Muscle layer of duodenum (tissue), 2 donors: Measurements from ENCODE around the gene ADCY10.

Experiments used
- H3K27ac ChIP-seq: one replicate; pipeline ENCODE4 v1.7.0; 2013; ENCODE audit warnings: mild to moderate bottlenecking, low read length
- H3K27me3 ChIP-seq: one replicate; pipeline ENCODE4 v1.7.0; 2013; ENCODE audit warnings: low read depth, mild to moderate bottlenecking, control low read depth, low read length
- H3K36me3 ChIP-seq, 2 donors: one replicate each; pipeline ENCODE4 v1.7.0; 2013; ENCODE audit warnings: low read length in 2 of 2, control low read depth in 1 of 2, mild to moderate bottlenecking in 1 of 2; ENCODE audit not compliant: insufficient read depth in 2 of 2, control insufficient read depth in 1 of 2
- H3K4me1 ChIP-seq, 2 donors: one replicate each; pipeline ENCODE4 v1.7.0; 2013; ENCODE audit warnings: low read length in 2 of 2, mild to moderate bottlenecking in 2 of 2, control low read depth in 1 of 2, moderate library complexity in 1 of 2; ENCODE audit not compliant: insufficient read depth in 2 of 2, control insufficient read depth in 1 of 2
- H3K4me3 ChIP-seq, 2 donors: one replicate each; pipeline ENCODE4 v1.7.0; 2013; ENCODE audit warnings: low read length in 2 of 2, low read depth in 1 of 2, mild to moderate bottlenecking in 1 of 2
- H3K9me3 ChIP-seq, 2 donors: one replicate each; pipeline ENCODE4 v1.7.0; 2013; ENCODE audit warnings: low read length in 2 of 2, control low read depth in 1 of 2, mild to moderate bottlenecking in 1 of 2; ENCODE audit not compliant: control insufficient read depth in 1 of 2
- donor health status: healthy.

ADCY10 gene

GRCh38 chr1:167773516-167773915 lies 140.4 kb downstream of the ADCY10 start:
- Histone ChIP-seq H3K27me3 (no peaks in the 10 kb centered on the region), H3K27ac (no peak overlapping the region), H3K4me1 (no peaks in the 10 kb centered on the region), H3K9me3 (no peaks in the 10 kb centered on the region), H3K36me3 (peaks cover 43 to 51% of the 10 kb centered on the region in 2 donors), H3K4me3 (no peak overlapping the region)

- H3K4me1 ChIP-seq, result no peaks in the 10 kb centered on the region
- no peak overlapping the region for H3K4me3 ChIP-seq
- no peaks in the 10 kb centered on the region for H3K27me3 ChIP-seq
- H3K36me3 ChIP-seq, result peaks cover 45 to 50% of the 10 kb centered on the region in 2 donors
- no peaks in the 10 kb centered on the region for H3K9me3 ChIP-seq
- no peak overlapping the region for H3K27ac ChIP-seq
Observed at GRCh38 chr1:167772436-167772835, 141.5 kb downstream of the ADCY10 start.

GRCh38 chr1:167770127-167770526 lies 143.8 kb downstream of the ADCY10 start:
- Histone ChIP-seq H3K4me1 (no peaks in the 10 kb centered on the region), H3K27ac (no peak overlapping the region), H3K36me3 (peaks cover 31 to 40% of the 10 kb centered on the region in 2 donors), H3K27me3 (no peaks in the 10 kb centered on the region), H3K4me3 (no peak overlapping the region), H3K9me3 (no peaks in the 10 kb centered on the region)

- H3K4me1 ChIP-seq, result peaks cover 0 to 8% of the 10 kb centered on the region in 2 donors
- no peaks in the 10 kb centered on the region for H3K9me3 ChIP-seq
- H3K27ac ChIP-seq, result no peak overlapping the region
- H3K4me3 ChIP-seq, result no peak overlapping the region
- no peaks in the 10 kb centered on the region for H3K27me3 ChIP-seq
- H3K36me3 ChIP-seq, result peaks cover 21 to 25% of the 10 kb centered on the region in 2 donors
Observed at GRCh38 chr1:167767761-167768160, 146.2 kb downstream of the ADCY10 start.

GRCh38 chr1:167766538-167766937 lies 147.4 kb downstream of the ADCY10 start:
- H3K4me3 ChIP-seq, result no peak overlapping the region
- no peaks in the 10 kb centered on the region for H3K27me3 ChIP-seq
- peaks cover 0 to 10% of the 10 kb centered on the region in 2 donors for H3K4me1 ChIP-seq
- peaks cover 15 to 20% of the 10 kb centered on the region in 2 donors for H3K36me3 ChIP-seq
- H3K9me3 ChIP-seq, result no peaks in the 10 kb centered on the region
- H3K27ac ChIP-seq, result no peak overlapping the region

GRCh38 chr1:167765496-167765895 lies 148.4 kb downstream of the ADCY10 start:
- H3K4me1 ChIP-seq, result peaks cover 0 to 12% of the 10 kb centered on the region in 2 donors
- H3K27ac ChIP-seq, result no peak overlapping the region
- H3K36me3 ChIP-seq, result peaks cover 15 to 20% of the 10 kb centered on the region in 2 donors

GRCh38 chr1:167764458-167765330 lies 149.2 kb downstream of the ADCY10 start:
- Histone ChIP-seq H3K4me1 (peaks cover 0 to 12% of the 10 kb centered on the region in 2 donors), H3K36me3 (peaks cover 7 to 18% of the 10 kb centered on the region in 2 donors), H3K27ac (no peak overlapping the region), H3K27me3 (no peaks in the 10 kb centered on the region), H3K4me3 (no peak overlapping the region), H3K9me3 (no peaks in the 10 kb centered on the region)

More at GRCh38 chr1:167765496-167765895, 148.4 kb downstream of the ADCY10 start:
- no peaks in the 10 kb centered on the region for H3K9me3 ChIP-seq
- H3K4me3 ChIP-seq, result no peak overlapping the region
- H3K27me3 ChIP-seq, result no peaks in the 10 kb centered on the region

GRCh38 chr1:167763525-167764220 lies 150.3 kb downstream of the ADCY10 start:
- no peak overlapping the region for H3K4me3 ChIP-seq

GRCh38 chr1:167762061-167762746 lies 151.7 kb downstream of the ADCY10 start:
- Histone ChIP-seq H3K27me3 (no peaks in the 10 kb centered on the region), H3K4me1 (peaks cover 0 to 17% of the 10 kb centered on the region in 2 donors), H3K27ac (no peak overlapping the region), H3K9me3 (no peaks in the 10 kb centered on the region), H3K4me3 (no peak overlapping the region), H3K36me3 (peaks cover 0 to 4% of the 10 kb centered on the region in 2 donors)

More at GRCh38 chr1:167763525-167764220, 150.3 kb downstream of the ADCY10 start:
- H3K36me3 ChIP-seq, result peaks cover 7 to 8% of the 10 kb centered on the region in 2 donors
- H3K4me1 ChIP-seq, result peaks cover 0 to 15% of the 10 kb centered on the region in 2 donors
- H3K9me3 ChIP-seq, result no peaks in the 10 kb centered on the region
- no peaks in the 10 kb centered on the region for H3K27me3 ChIP-seq
- no peak overlapping the region for H3K27ac ChIP-seq

GRCh38 chr1:167761400-167761799 lies 152.5 kb downstream of the ADCY10 start:
- Histone ChIP-seq H3K36me3 (peaks cover 0 to 4% of the 10 kb centered on the region in 2 donors), H3K4me1 (peaks cover 6 to 22% of the 10 kb centered on the region in 2 donors), H3K9me3 (no peaks in the 10 kb centered on the region), H3K27ac (no peak overlapping the region), H3K4me3 (no peak overlapping the region), H3K27me3 (no peaks in the 10 kb centered on the region)
